GM23248 (cell line): Measurements from ENCODE around the gene KLF2.

ENCODE experiments used
- EZH2 ChIP-seq: fragments of 200-600 bp; sonication (generic); IDR thresholded peaks from 2 replicates; pipeline ENCODE4 v1.6.1; 2018; ENCODE audit warnings: antibody characterized with exemption, mild to moderate bottlenecking; ENCODE audit not compliant: insufficient read depth, poor library complexity, severe bottlenecking
- EZH2phosphoT487 ChIP-seq: fragments of 200-600 bp; sonication (generic); IDR thresholded peaks from 2 replicates; pipeline ENCODE4 v1.6.1; 2018; ENCODE audit warnings: antibody characterized with exemption, moderate library complexity, mild to moderate bottlenecking, low read depth; ENCODE audit not compliant: insufficient read depth

DNA sequence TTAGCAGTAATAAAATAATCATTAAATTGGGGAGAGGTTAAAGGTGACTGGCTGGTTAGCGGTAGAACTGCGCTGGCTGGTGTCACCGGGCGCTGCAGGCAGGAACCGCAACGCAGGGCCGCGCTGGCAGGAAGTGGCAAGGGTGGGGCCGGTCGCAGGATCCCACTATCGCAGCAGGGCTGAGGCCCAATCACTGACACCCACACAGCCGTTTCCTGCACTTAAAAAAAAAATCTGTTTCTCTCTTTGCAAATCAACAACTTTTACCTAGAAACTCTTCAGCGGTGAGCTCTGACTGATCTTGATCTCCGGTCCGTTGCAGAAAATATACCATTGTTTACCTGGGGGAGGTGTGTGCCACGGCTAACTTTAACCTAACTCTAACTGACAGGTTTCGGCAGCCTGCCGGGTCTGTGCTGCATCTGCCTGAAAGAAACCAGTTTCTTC lies 46.9 kb downstream of the KLF2 start:
- TF ChIP-seq EZH2phosphoT487 (no peak), EZH2 (no peak)
